GM12891 (cell line): ENCODE measurements around the gene PTPRU.

Source experiments
- POLR2A ChIP-seq: IDR thresholded peaks from 2 replicates; pipeline ENCODE4 v1.6.1; 2011; ENCODE audit warnings: low read depth, low read length, control low read depth
- POLR2AphosphoS5 ChIP-seq: IDR thresholded peaks from 2 replicates; pipeline ENCODE4 v1.6.1; 2011; ENCODE audit warnings: low read depth, low read length, control low read depth
- SPI1 ChIP-seq: IDR thresholded peaks from 2 replicates; pipeline ENCODE4 v1.6.1; 2011; ENCODE audit warnings: low read depth, low read length, control low read depth
- TAF1 ChIP-seq: IDR thresholded peaks from 2 replicates; pipeline ENCODE4 v1.6.1; 2011; ENCODE audit warnings: low read depth, low read length, control low read depth

DNA sequence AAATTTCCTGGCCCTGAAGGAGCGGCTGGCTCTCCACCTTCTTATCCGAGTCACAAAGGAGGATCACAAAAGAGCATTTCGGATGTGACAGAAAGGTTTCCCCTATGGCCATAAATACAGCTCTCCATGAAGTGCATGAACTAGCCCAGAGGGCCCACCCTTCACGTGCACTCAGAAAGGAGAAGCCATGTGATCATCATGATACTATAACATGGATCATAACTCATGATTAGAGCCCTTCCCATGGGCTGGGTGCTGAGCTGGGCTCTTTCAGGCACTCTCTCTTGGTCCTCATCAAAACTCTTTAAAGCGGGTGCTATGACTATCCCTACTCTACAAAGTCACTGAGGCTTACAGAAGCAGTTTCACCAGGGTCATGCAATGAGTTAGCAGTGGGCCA, 135.0 kb downstream of the PTPRU start:
- TF ChIP-seq POLR2AphosphoS5 (no peak), POLR2A (no peak), TAF1 (no peak), SPI1 (no peak)
